HAP-1 (cell line): ENCODE data around the gene NUDCD2.

ENCODE experiments used
- DNase-seq, 2 experiments: peaks; one replicate each; pipeline ENCODE4 v3.0.0-alpha.2; 2016 to 2020; ENCODE audit warnings: low spot score in 2 of 2
- H3K27me3 ChIP-seq: fragments of 250-450 bp; sonication (Bioruptor Pico); 2 replicates; pipeline ENCODE4 v1.5.1; 2020; ENCODE audit warnings: low read depth, mild to moderate bottlenecking, moderate library complexity
- H3K36me3 ChIP-seq: fragments of 250-450 bp; sonication (Bioruptor Pico); replicated peaks from 2 replicates; pipeline ENCODE4 v1.5.1; 2020; ENCODE audit warnings: mild to moderate bottlenecking
- H3K4me1 ChIP-seq: fragments of 250-450 bp; sonication (Bioruptor Pico); 2 replicates; pipeline ENCODE4 v1.5.1; 2020; ENCODE audit warnings: mild to moderate bottlenecking
- H3K4me3 ChIP-seq: fragments of 250-450 bp; sonication (Bioruptor Pico); 2 replicates; pipeline ENCODE4 v1.5.1; 2020; ENCODE audit warnings: mild to moderate bottlenecking, moderate library complexity
- H3K9me3 ChIP-seq: fragments of 250-450 bp; sonication (Bioruptor Pico); 2 replicates; pipeline ENCODE4 v1.5.1; 2020; ENCODE audit warnings: mild to moderate bottlenecking, moderate library complexity
- in situ Hi-C: fragments of 300-500 bp; cut with MboI; formaldehyde crosslinking; loops from 3 replicates; pipeline ENCODE4 v1.14.3; 2020; ENCODE audit warnings: low sequenced_read_pairs, inconsistent platforms, mixed read lengths

NUDCD2 gene

DNA sequence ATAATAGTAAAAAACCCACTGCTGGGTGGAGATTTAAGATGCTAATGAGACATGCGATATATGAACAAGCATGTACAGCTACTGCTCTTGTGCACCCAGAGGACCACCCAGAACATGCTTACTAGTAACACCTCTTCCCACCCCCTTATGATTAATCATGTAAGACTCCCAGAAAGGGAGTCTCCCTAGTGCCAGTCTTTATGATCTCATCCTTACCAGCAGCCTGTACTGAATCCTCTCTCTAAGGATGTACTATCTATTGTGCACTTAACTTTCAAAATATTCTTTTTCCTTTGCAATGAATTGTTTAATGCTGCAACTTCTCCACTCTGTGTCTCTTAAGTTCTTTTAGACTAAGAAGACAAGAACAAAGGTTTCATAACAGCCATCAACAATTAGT, 36.4 kb upstream of the NUDCD2 start:
- in situ Hi-C loops: no loop called here
- Histone ChIP-seq H3K4me3 (no peak overlapping the region), H3K9me3 (no peaks in the 10 kb centered on the region), H3K4me1 (no peaks in the 10 kb centered on the region), H3K27me3 (no peaks in the 10 kb centered on the region), H3K36me3 (peaks cover 22% of the 10 kb centered on the region)
- DNase-seq: no peak

DNA sequence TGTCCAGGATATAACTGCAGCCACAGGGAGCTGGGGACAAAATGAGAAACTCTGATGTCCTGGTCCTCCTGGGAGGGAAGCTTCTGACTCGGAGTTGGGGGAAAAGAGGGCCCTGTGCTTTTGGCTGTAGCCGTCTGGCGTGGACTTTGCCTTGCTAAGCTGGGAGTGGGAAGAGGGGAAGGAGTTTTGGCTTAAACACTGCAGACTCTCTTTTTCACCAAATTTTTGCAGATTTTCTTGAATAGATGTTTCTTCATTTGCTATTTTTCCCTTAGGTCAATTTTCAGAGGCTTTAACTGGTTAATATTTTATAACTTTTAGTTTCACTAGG, 29.8 kb upstream of the NUDCD2 start:
- Histone ChIP-seq H3K27me3 (no peaks in the 10 kb centered on the region), H3K4me1 (no peaks in the 10 kb centered on the region), H3K4me3 (no peak overlapping the region), H3K9me3 (no peaks in the 10 kb centered on the region), H3K36me3 (peaks cover 79% of the 10 kb centered on the region)
- in situ Hi-C loops: no loop called here
- DNase-seq: no peak

DNA sequence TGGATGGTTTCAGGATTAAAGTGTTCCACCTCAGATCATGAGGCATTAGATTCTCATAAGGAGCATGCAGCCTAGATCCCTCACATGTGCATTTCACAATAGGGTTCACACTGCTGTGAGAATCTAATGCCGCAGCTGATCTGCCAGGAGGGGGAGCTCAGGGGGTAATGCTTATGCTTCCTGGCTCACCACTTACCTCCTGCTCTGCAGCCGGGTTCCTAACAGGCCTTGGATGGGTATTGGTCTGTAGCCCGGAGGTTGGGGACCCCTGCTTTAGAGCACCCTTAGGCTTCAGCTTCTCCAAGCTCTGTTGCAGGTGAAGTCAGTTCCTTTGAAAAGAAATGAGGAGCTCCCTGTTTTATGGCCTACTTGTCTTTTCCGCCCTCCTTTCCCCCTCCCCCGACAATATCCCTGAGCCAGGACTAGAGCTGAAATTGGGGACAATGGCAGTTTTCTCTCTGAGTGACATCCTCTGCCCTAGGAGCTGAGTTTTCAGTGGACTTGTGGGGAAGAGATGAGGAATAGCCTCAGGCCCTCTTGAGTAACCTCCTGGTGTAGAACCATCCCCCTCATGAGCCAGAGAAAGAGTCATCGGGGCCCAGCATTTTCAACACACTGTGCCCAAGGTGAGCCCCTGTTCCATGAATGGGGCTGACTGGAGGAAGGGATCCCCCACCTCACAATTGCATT, 29.3 kb upstream of the NUDCD2 start:
- in situ Hi-C loops: no loop called here
- peak in 1 of 2 experiments; percentile 27 for DNase-seq
- Histone ChIP-seq H3K27me3 (no peaks in the 10 kb centered on the region), H3K9me3 (no peaks in the 10 kb centered on the region), H3K4me3 (no peak overlapping the region), H3K4me1 (no peaks in the 10 kb centered on the region), H3K36me3 (peaks cover 84% of the 10 kb centered on the region)

DNA sequence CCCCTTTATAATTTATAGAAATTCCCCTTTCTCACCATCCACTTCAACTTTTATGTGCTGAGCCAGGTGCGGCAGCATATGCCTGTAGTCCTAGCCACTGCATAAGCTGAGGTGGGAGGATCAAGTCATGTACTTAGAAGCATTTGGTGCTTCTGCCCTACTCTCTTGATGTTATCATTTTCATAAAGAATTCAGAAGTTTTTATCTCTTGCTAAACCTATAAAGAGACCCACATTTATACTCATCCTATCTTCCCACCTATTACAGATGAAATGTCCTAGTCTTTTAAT, 19.0 kb upstream of the NUDCD2 start:
- Histone ChIP-seq H3K4me1 (no peaks in the 10 kb centered on the region), H3K4me3 (no peak overlapping the region), H3K27me3 (no peaks in the 10 kb centered on the region), H3K36me3 (peaks cover 95% of the 10 kb centered on the region), H3K9me3 (no peaks in the 10 kb centered on the region)
- DNase-seq: no peak
- in situ Hi-C loops: no loop called here

DNA sequence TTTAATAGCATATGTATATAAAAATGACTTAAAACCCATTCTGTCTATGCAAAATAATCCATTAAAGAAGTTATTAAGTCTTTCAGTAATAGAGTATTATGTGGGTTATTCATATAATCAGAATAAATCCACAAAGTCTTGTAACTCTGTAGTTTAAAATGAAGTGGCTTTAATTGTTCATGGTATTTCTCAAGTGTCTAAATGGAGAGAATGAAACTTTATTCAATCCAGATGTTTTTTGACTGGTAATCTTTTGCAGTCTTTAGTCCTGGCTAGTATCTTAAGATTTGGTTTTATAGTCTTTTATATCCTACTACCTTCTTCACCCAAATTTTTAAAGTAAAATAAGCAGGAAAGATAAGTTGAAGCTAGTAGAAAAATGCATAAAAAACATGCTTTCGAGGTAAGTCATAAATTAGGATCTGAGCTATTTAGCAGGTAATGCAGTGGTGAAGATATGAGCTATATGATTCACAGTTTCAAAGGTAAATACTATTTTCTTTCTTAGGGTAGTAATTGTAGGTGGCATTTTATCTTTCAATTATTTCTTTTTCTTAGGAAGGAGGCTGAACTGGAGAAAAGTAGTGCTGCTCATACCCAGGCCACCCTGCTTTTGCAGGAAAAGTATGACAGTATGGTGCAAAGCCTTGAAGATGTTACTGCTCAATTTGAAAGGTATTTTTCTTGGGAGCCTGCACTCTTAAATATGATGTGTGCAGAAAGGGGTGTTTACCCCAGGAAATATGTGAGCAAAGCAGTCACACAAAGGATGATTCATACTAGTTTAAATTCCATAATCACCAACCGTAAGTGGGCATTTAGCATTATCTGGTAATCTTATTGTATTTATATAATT, 18.5 kb upstream of the NUDCD2 start:
- Histone ChIP-seq H3K4me1 (no peaks in the 10 kb centered on the region), H3K9me3 (no peaks in the 10 kb centered on the region), H3K27me3 (no peaks in the 10 kb centered on the region), H3K36me3 (peaks cover 96% of the 10 kb centered on the region), H3K4me3 (no peak overlapping the region)
- in situ Hi-C loops: no loop called here
- DNase-seq: no peak

DNA sequence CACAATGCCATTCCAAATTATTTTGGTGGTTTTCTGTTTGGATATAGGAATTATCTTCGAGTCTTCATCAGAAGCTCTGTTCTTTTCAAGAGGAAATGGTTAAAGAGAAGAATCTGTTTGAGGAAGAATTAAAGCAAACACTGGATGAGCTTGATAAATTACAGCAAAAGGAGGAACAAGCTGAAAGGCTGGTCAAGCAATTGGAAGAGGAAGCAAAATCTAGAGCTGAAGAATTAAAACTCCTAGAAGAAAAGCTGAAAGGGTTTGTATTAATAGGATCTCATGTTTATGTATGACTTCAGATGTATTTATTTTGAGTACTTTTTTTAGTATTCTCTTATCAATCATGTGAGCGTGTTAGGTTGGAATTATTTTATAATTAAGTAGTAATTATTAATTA, 15.5 kb upstream of the NUDCD2 start:
- H3K36me3 ChIP-seq: peaks cover 96% of the 10 kb centered on the region
- in situ Hi-C loops: no loop called here
- no peaks in the 10 kb centered on the region for H3K9me3 ChIP-seq
- H3K4me1 ChIP-seq: no peaks in the 10 kb centered on the region
- no peak overlapping the region for H3K4me3 ChIP-seq
- H3K27me3 ChIP-seq: no peaks in the 10 kb centered on the region
- no peak for DNase-seq

DNA sequence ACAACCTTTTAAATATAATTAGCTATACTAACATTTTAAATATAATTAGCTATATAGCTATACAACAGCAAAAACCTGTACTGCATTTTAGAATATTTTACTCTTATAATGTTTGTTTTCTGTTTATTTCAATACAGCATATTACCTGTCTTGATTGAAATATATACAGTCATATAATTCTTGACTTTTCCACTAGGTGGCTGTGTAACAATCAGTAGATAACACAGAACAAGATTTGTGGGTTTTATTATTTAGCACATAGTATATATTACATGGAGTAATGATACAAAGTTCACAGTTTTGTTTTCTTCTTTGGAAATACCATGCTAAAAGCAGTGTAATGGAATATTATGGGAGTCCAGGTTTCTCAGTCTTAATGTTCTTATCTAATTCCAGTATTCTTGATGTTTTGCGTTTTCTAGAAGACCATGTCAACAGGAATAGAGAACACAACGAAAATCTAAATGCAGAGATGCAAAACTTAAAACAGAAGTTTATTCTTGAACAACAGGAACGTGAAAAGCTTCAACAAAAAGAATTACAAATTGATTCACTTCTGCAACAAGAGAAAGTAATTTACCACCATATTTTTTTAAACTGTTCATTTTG, 13.8 kb upstream of the NUDCD2 start:
- DNase-seq: no peak
- Histone ChIP-seq H3K36me3 (peaks cover 94% of the 10 kb centered on the region), H3K27me3 (no peaks in the 10 kb centered on the region), H3K9me3 (no peaks in the 10 kb centered on the region), H3K4me3 (no peak overlapping the region), H3K4me1 (no peaks in the 10 kb centered on the region)
- in situ Hi-C loops: no loop called here

DNA sequence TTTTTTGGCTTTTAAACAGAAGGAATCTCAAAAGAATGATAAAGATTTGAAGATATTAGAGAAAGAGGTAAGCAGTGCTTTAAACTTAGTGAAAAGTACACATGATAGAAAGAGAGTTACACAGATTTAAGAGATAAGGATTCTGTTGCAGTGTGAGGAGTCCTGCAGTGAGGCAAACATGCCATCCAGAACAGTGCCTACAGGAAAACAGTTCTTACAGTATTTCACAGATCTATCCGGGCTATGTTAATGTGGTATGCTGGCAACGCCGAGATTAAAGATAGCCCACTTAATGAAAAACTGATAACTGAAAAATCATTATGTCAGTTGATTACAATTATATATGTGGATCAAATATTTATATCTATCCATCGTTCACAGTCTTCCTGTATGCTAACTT, 7.8 kb upstream of the NUDCD2 start:
- H3K9me3 ChIP-seq: no peaks in the 10 kb centered on the region
- no peaks in the 10 kb centered on the region for H3K27me3 ChIP-seq
- H3K36me3 ChIP-seq: peaks cover 79% of the 10 kb centered on the region
- peaks cover 5% of the 10 kb centered on the region; the same call in 1 of the 2 replicates for H3K4me1 ChIP-seq
- no peak for DNase-seq
- in situ Hi-C loops: no loop called here
- no peak overlapping the region for H3K4me3 ChIP-seq

DNA sequence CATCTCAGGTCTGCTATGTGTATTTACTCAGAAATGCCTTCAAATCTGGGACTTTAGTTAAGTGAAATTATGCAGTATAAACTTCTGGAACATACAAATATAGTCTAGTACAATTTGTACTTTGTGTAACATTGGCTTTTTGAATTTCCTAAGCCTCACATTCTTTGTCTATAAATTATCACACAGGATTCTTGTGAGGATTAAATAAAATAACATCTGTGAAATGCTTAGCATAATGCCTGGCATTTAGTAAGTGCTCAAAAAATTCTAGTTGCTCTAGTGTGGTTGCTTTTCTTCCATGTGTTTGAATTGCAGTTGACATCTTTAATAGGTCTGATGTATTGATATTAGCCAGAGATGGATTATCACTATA, 3.1 kb upstream of the NUDCD2 start:
- no peak overlapping the region for H3K4me3 ChIP-seq
- H3K27me3 ChIP-seq: no peaks in the 10 kb centered on the region
- H3K4me1 ChIP-seq: peaks cover 8% of the 10 kb centered on the region
- no peak for DNase-seq
- H3K36me3 ChIP-seq: peaks cover 37% of the 10 kb centered on the region
- H3K9me3 ChIP-seq: no peaks in the 10 kb centered on the region
- in situ Hi-C loops: no loop called here

DNA sequence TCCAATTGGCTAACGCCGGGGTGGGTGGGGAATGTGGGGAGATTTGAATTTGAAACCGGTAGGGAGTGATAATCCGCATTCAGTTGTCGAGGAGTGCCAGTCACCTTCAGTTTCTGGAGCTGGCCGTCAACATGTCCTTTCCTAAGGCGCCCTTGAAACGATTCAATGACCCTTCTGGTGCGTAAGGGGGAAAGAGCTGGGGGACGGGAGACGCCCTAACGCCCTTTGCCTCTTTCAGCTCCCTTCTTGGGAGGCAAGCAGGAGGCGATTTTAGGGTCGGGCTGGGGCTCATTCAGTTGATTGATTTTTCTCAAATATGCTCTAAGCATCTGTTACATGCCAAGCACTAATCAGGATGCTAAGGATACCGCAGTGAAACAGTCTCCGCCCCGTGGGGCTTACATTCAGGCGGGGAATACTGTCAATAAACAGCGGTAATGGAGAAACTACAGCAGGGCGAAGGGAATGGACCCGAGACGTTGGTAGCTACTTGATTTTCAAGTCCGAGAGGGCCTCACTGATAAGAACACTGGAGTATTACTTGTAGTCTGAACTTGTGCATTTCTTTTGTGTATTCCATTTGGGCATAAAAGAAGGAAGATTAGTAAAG, 765 bp upstream of the NUDCD2 start, which contains the start of gene HMMR:
HMMR (plus strand) TSS at position 71 of the 610 bp plus-strand sequence; CDS start at position 132, 61 bp downstream.
- in situ Hi-C loops: no loop called here
- H3K9me3 ChIP-seq: no peaks in the 10 kb centered on the region
- peak within 1 kb of the TSS; percentile 62 for H3K4me3 ChIP-seq
- peaks cover 28% of the 10 kb centered on the region for H3K36me3 ChIP-seq
- H3K4me1 ChIP-seq: peaks cover 18% of the 10 kb centered on the region
- H3K27me3 ChIP-seq: no peaks in the 10 kb centered on the region
- DNase-seq: peak; percentile 53 to 59

DNA sequence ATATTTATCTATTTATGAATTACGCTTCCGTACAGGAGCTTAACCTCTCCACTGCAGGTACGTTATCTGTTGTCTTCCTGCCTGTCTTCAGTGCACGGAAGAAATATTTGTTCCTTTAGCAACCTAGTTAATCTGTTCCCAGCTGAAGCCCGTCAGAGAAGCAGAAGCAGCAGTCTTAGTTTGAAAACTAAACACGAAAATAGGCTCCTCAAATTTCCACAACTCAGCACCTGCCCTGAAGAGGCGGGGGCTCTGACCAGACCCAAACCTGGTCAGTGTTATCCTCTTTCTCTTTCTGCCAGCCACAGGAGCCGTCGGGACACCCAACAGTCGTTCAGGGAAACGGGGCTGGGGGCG, 462 bp downstream of the NUDCD2 start:
- H3K9me3 ChIP-seq: no peaks in the 10 kb centered on the region
- in situ Hi-C loops: no loop called here
- H3K4me3 ChIP-seq: peak overlapping the region; percentile 62
- peaks cover 18% of the 10 kb centered on the region for H3K4me1 ChIP-seq
- DNase-seq: peak in 1 of 2 experiments; percentile 44
- H3K36me3 ChIP-seq: peaks cover 25% of the 10 kb centered on the region
- H3K27me3 ChIP-seq: no peaks in the 10 kb centered on the region

DNA sequence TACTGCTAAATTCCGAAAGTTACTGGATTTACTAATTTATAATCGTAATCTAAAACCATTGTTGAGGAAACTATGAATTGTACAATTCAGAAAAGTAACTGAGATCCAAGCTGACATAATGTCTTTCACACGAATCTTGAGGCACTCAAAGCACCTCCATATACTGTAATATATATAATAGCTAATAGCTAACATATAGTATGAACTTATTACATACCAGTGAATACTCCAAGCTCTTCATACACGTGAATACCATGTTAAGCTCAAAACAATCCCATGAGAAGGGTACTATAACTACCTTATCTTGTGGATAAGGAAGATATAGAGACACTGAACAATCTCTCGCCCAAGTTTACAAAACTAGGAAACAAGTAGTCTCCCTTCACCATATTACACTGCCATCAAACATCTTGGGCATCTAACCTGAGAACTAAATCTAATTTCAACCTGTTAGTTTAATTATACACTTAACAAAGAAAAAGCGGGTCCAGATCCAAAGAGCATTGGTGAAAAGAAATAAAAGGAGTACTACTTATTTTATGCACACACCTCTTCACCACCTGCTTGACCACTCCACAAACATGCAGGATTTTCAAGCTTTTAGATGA, 1.0 kb downstream of the NUDCD2 start:
- Histone ChIP-seq H3K36me3 (peaks cover 24% of the 10 kb centered on the region), H3K9me3 (no peaks in the 10 kb centered on the region), H3K27me3 (no peaks in the 10 kb centered on the region), H3K4me3 (peak overlapping the region; percentile 62), H3K4me1 (peaks cover 18% of the 10 kb centered on the region)
- no peak for DNase-seq
- in situ Hi-C loops: no loop called here

DNA sequence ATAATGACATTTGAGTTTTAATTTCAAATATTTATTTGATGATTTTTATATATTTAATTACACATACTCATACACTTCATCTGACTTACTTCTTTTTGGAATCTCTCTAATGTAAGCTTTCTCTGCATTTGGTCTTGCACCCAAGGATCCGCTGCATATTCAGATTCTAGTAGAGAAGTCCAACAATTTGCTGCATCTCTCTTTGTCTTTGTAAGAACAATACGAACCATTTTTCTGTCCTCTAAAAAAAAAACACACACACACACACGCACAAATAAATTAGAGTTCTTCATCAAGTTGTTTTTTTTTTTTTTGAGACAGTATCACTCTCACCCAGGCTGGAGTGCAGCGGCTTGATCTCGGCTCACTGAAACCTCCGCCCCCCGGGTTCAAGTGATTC, 3.1 kb downstream of the NUDCD2 start:
- in situ Hi-C loops: no loop called here
- no peaks in the 10 kb centered on the region for H3K9me3 ChIP-seq
- DNase-seq: no peak
- H3K4me3 ChIP-seq: no peak overlapping the region
- no peaks in the 10 kb centered on the region for H3K27me3 ChIP-seq
- peaks cover 40% of the 10 kb centered on the region for H3K36me3 ChIP-seq
- peaks cover 18% of the 10 kb centered on the region for H3K4me1 ChIP-seq
